ENCODE data around the gene ZNF747. TPM values are rescaled to one million over a fixed set of nuclear protein-coding genes. Genes with fewer than 3 reads are reported as not detected.

Gene ZNF747
- total RNA-seq, 1 donor from 2014 or later: 21.6 TPM

GRCh38 chr16:30510376-30510938 is 24.2 kb downstream of the ZNF747 start:
- Mint-ChIP-seq H3K4me1 (no peaks in the 10 kb centered on the region), H3K4me3 (no peak overlapping the region), H3K27me3 (no peaks in the 10 kb centered on the region), H3K9me3 (no peaks in the 10 kb centered on the region), H3K36me3 (ENCODE audit: low read depth) (peaks cover 69% of the 10 kb centered on the region), H3K27ac (no peak overlapping the region)
- DNase-seq (no peak), ATAC-seq (ENCODE audit: low read depth) (no peak)
- POLR2A ChIA-PET: interaction anchor here (0.9 to 1.4 kb wide), 4 partner anchors 17 to 49 kb away, joined by 3 to 4 read pairs (median 4); no protein-coding TSS in a partner anchor
- CTCF ChIA-PET: interaction anchor here (0.6 to 1.7 kb wide), 2 partner anchors 61 to 738 kb away, joined by 3 to 4 read pairs; no protein-coding TSS in a partner anchor
- no peak for TF ChIP-seq CTCF (IDR thresholded peaks at IDR 0.05)
- intact Hi-C loops (cut with micrococcal nuclease): no loop called here

GRCh38 chr16:30509081-30509765 is 25.4 kb downstream of the ZNF747 start:
- DNase-seq (no peak), ATAC-seq (ENCODE audit: low read depth) (no peak)
- CTCF ChIA-PET: no interaction called here
- intact Hi-C loops (cut with micrococcal nuclease): no loop called here
- Mint-ChIP-seq H3K27ac (no peak overlapping the region), H3K36me3 (ENCODE audit: low read depth) (peaks cover 70% of the 10 kb centered on the region), H3K4me3 (no peak overlapping the region), H3K4me1 (no peaks in the 10 kb centered on the region), H3K9me3 (no peaks in the 10 kb centered on the region), H3K27me3 (no peaks in the 10 kb centered on the region)
- POLR2A ChIA-PET: interaction anchor here (0.6 to 1.4 kb wide), 4 partner anchors 11 to 50 kb away, joined by 3 to 4 read pairs (median 4); no protein-coding TSS in a partner anchor
- TF ChIP-seq CTCF (IDR thresholded peaks at IDR 0.05): no peak

- ATAC-seq (ENCODE audit: low read depth) (no peak), DNase-seq (no peak)
- H3K27ac Mint-ChIP-seq: peak overlapping the region; percentile 61
- H3K9me3 Mint-ChIP-seq: no peaks in the 10 kb centered on the region
- ChIA-PET CTCF (no interaction called here), POLR2A (interaction anchor here (0.5 to 0.8 kb wide), 4 partner anchors 32 to 114 kb away, joined by 3 to 5 read pairs (median 4); partner anchors contain the start of gene DCTPP1)
- no peak overlapping the region for H3K4me3 Mint-ChIP-seq
- TF ChIP-seq CTCF (IDR thresholded peaks at IDR 0.05): no peak
- no peaks in the 10 kb centered on the region for H3K27me3 Mint-ChIP-seq
- H3K4me1 Mint-ChIP-seq: no peaks in the 10 kb centered on the region
- intact Hi-C loops (cut with micrococcal nuclease): no loop called here
- peaks cover 47% of the 10 kb centered on the region for H3K36me3 Mint-ChIP-seq (ENCODE audit: low read depth)
These were observed 31.0 kb downstream of the ZNF747 start for GRCh38 chr16:30503403-30504296.

GRCh38 chr16:30499284-30499683 is 35.4 kb downstream of the ZNF747 start:
- no peaks in the 10 kb centered on the region for H3K27me3 Mint-ChIP-seq
- no peak for ATAC-seq (ENCODE audit: low read depth)
- H3K36me3 Mint-ChIP-seq (ENCODE audit: low read depth): peaks cover 45% of the 10 kb centered on the region

More at GRCh38 chr16:30499284-30499683, 35.4 kb downstream of the ZNF747 start:
- CTCF ChIA-PET: interaction anchor here (0.7 to 1.0 kb wide), 2 partner anchors 50 to 69 kb away, joined by 3 to 4 read pairs; partner anchors contain the start of gene DCTPP1
- Mint-ChIP-seq H3K4me1 (no peaks in the 10 kb centered on the region), H3K27ac (no peak overlapping the region), H3K9me3 (no peaks in the 10 kb centered on the region), H3K4me3 (no peak overlapping the region)
- POLR2A ChIA-PET: interaction anchor here (0.6 to 2.9 kb wide), 5 partner anchors 8 to 57 kb away, joined by 3 to 9 read pairs (median 5); no protein-coding TSS in a partner anchor
- intact Hi-C loops (cut with micrococcal nuclease): no loop called here
- DNase-seq: no peak
- TF ChIP-seq CTCF (IDR thresholded peaks at IDR 0.05): no peak

Data from activated B cell treated with CpG ODN at 0.5 μM for 24 hours (primary cell).